OCI-LY7 (cell line): ENCODE measurements around the gene FGF3. TPM values are rescaled to one million over a fixed set of nuclear protein-coding genes. Genes with fewer than 3 reads are reported as not detected.

Source experiments
- BruUV-seq: library from RNA; stranded (reverse); fragments of 400-500 nt; replicated peaks from 2 replicates; lab custom pipeline; 2021; lab: Mats Ljungman, UMichigan
- CTCF ChIA-PET: fragments of 300-600 bp; sonication (Branson Sonifier 250); formaldehyde crosslinking; loops from one replicate; lab custom pipeline; 2022; ENCODE audit warnings: antibody characterized with exemption; ENCODE audit not compliant: unreplicated experiment; lab: Charles Lee
- POLR2A ChIA-PET: fragments of 300-600 bp; sonication (Branson Sonifier 250); formaldehyde crosslinking; loops from one replicate; lab custom pipeline; 2022; ENCODE audit warnings: antibody characterized with exemption; lab: Charles Lee
- DNase-seq: peaks from one replicate; pipeline ENCODE4 v3.0.0-alpha.2; 2015; ENCODE audit warnings: low spot score
- H2AFZ ChIP-seq: fragments of 200-600 bp; sonication (generic), shearing (Covaris generic); 2 replicates; pipeline ENCODE4 v1.6.1; 2014; ENCODE audit warnings: mild to moderate bottlenecking, antibody characterized with exemption, low read length, moderate library complexity
- H3K27ac ChIP-seq: fragments of 200-600 bp; sonication (generic); 2 replicates; pipeline ENCODE4 v1.5.1; 2014; ENCODE audit warnings: mixed run types, low read depth, mild to moderate bottlenecking, moderate library complexity, low read length, inconsistent platforms; ENCODE audit not compliant: poor library complexity, severe bottlenecking
- H3K36me3 ChIP-seq: fragments of 200-600 bp; sonication (generic); 2 replicates; pipeline ENCODE4 v1.6.1; 2014; ENCODE audit warnings: mild to moderate bottlenecking, antibody characterized with exemption, low read length, moderate library complexity, mixed read lengths; ENCODE audit not compliant: insufficient read depth
- H3K4me1 ChIP-seq: fragments of 200-600 bp; sonication (generic); 2 replicates; pipeline ENCODE4 v1.5.1; 2014; ENCODE audit warnings: mild to moderate bottlenecking, low read length; ENCODE audit not compliant: insufficient read depth, poor library complexity, severe bottlenecking
- H3K4me2 ChIP-seq: fragments of 200-600 bp; sonication (generic); 2 replicates; pipeline ENCODE4 v1.6.1; 2014; ENCODE audit warnings: mild to moderate bottlenecking, low read length
- H3K4me3 ChIP-seq: fragments of 200-600 bp; sonication (generic); 2 replicates; pipeline ENCODE4 v1.5.1; 2014; ENCODE audit warnings: mild to moderate bottlenecking, low read depth, low read length; ENCODE audit not compliant: poor library complexity, severe bottlenecking
- H3K79me2 ChIP-seq: fragments of 200-600 bp; sonication (generic); 2 replicates; pipeline ENCODE4 v1.6.1; 2016; ENCODE audit warnings: low read depth, mild to moderate bottlenecking, low read length, moderate library complexity, mixed read lengths; ENCODE audit not compliant: insufficient read depth
- H3K9me2 ChIP-seq: fragments of 200-600 bp; sonication (generic); 2 replicates; pipeline ENCODE4 v1.6.1; 2016; ENCODE audit warnings: mild to moderate bottlenecking, low read length, mixed read lengths; ENCODE audit not compliant: insufficient read depth
- H3K9me3 ChIP-seq: fragments of 200-600 bp; sonication (generic); 2 replicates; pipeline ENCODE4 v1.6.1; 2014; ENCODE audit warnings: mild to moderate bottlenecking, mixed run types, low read length, mixed read lengths
- H4K20me1 ChIP-seq: fragments of 200-600 bp; sonication (generic); 2 replicates; pipeline ENCODE4 v1.6.1; 2014; ENCODE audit warnings: mild to moderate bottlenecking, antibody characterized with exemption, low read length, moderate library complexity, mixed read lengths; ENCODE audit not compliant: insufficient read depth
- EZH2phosphoT487 ChIP-seq: fragments of 200-600 bp; sonication (generic); IDR thresholded peaks from 2 replicates; pipeline ENCODE4 v1.6.1; 2018; ENCODE audit warnings: low read depth, borderline replicate concordance, mild to moderate bottlenecking, mixed run types, antibody characterized with exemption, low read length, moderate library complexity, mixed read lengths
- intact Hi-C: fragments of 100-400 bp; cut with micrococcal nuclease; formaldehyde crosslinking; loops from one replicate; pipeline ENCODE4 v1.10.0; 2022; ENCODE audit not compliant: unreplicated experiment
- total RNA-seq, 2 experiments: library from RNA; depleted of rRNA in 1 of 2; stranded (reverse); fragments of >200 nt in 1 of 2; shearing (Covaris generic) in 1 of 2; gene quantifications; 2 replicates each; pipeline ENCODE4 v1.2.3, GENCODE V29; 2014 to 2022
- TF ChIP-seq, protein P1 (sequence below): fragments of 200-600 bp; sonication (generic); conservative IDR thresholded peaks from 2 replicates; pipeline ENCODE4 v1.5.1; 2014; ENCODE audit warnings: mild to moderate bottlenecking, antibody characterized with exemption, low read length, moderate library complexity, mixed read lengths

The FGF3 gene
- total RNA-seq, 2 experiments from 2014 or later: not detected

GRCh38 chr11:69810289-69811118, 8.7 kb downstream of the FGF3 start:
- H3K79me2 ChIP-seq: no peaks in the 10 kb centered on the region
- no peak for DNase-seq
- no peak overlapping the region for H3K4me3 ChIP-seq
- no peaks in the 10 kb centered on the region for H3K36me3 ChIP-seq
- no peak overlapping the region for H3K27ac ChIP-seq
- TF ChIP-seq EZH2phosphoT487: no peak
- H3K4me1 ChIP-seq: no peaks in the 10 kb centered on the region
- H3K9me3 ChIP-seq: no peaks in the 10 kb centered on the region
- POLR2A ChIA-PET: no interaction called here
- no peak overlapping the region for H3K4me2 ChIP-seq
- H2AFZ ChIP-seq: no peak overlapping the region
- CTCF ChIA-PET: no interaction called here
- intact Hi-C loops: no loop called here
- H3K9me2 ChIP-seq: no peaks in the 10 kb centered on the region
- BruUV-seq: no TSS peak
- no peaks in the 10 kb centered on the region for H4K20me1 ChIP-seq

GRCh38 chr11:69808667-69809086, 10.5 kb downstream of the FGF3 start:
- no peak for DNase-seq
- no peak overlapping the region for H2AFZ ChIP-seq
- H3K9me2 ChIP-seq: no peaks in the 10 kb centered on the region
- no peak overlapping the region for H3K4me2 ChIP-seq
- intact Hi-C loops: no loop called here
- H3K9me3 ChIP-seq: no peaks in the 10 kb centered on the region
- no TSS peak for BruUV-seq
- ChIA-PET CTCF (no interaction called here), POLR2A (no interaction called here)
- no peaks in the 10 kb centered on the region for H3K79me2 ChIP-seq
- H3K36me3 ChIP-seq: no peaks in the 10 kb centered on the region
- TF ChIP-seq EZH2phosphoT487: no peak
- TF ChIP-seq, protein P1, sequence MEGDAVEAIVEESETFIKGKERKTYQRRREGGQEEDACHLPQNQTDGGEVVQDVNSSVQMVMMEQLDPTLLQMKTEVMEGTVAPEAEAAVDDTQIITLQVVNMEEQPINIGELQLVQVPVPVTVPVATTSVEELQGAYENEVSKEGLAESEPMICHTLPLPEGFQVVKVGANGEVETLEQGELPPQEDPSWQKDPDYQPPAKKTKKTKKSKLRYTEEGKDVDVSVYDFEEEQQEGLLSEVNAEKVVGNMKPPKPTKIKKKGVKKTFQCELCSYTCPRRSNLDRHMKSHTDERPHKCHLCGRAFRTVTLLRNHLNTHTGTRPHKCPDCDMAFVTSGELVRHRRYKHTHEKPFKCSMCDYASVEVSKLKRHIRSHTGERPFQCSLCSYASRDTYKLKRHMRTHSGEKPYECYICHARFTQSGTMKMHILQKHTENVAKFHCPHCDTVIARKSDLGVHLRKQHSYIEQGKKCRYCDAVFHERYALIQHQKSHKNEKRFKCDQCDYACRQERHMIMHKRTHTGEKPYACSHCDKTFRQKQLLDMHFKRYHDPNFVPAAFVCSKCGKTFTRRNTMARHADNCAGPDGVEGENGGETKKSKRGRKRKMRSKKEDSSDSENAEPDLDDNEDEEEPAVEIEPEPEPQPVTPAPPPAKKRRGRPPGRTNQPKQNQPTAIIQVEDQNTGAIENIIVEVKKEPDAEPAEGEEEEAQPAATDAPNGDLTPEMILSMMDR: no peak
- H4K20me1 ChIP-seq: no peaks in the 10 kb centered on the region
- no peak overlapping the region for H3K27ac ChIP-seq
- H3K4me1 ChIP-seq: no peaks in the 10 kb centered on the region
- H3K4me3 ChIP-seq: no peak overlapping the region

DNA sequence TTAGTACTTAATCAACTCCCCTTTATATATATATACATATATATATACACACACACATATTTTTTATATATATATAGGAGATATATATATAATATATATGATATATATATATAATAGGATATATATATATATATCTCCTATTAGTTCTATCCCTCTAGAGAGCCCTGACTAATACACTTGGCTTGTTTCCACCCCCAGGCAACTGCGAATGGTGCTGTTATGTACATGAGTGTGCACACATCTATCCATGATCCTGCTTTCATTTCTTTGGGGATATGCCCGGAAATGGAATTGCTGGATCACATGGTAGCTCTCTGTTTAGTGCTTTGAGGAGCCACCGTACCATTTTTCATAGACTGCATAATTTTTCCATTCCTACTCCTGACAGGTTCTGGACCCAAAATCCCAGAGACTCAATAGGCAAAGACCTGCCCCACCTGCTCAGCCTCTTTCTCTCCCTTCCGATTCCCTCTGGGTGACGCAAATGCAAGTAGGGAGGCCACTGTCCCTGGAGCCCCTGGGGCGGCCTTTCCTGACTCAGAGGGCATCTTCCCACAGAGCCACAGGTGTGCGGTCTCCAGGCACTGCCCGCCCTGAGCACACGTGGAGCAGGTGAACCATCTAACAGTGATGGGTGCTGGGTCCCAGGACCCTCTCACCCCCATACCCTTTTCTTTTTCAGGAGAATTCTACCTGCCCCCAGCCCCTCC, 12.0 kb downstream of the FGF3 start:
- CTCF ChIA-PET: no interaction called here
- H3K9me3 ChIP-seq: no peaks in the 10 kb centered on the region
- H2AFZ ChIP-seq: no peak overlapping the region
- no peak overlapping the region for H3K4me3 ChIP-seq
- no peaks in the 10 kb centered on the region for H3K79me2 ChIP-seq
- BruUV-seq: no TSS peak
- TF ChIP-seq, protein P1: no peak
- no peak for TF ChIP-seq EZH2phosphoT487
- H3K4me1 ChIP-seq: no peaks in the 10 kb centered on the region
- no peak overlapping the region for H3K27ac ChIP-seq
- H4K20me1 ChIP-seq: no peaks in the 10 kb centered on the region
- H3K9me2 ChIP-seq: no peaks in the 10 kb centered on the region
- H3K36me3 ChIP-seq: no peaks in the 10 kb centered on the region
- no peak for DNase-seq
- intact Hi-C loops: no loop called here
- POLR2A ChIA-PET: no interaction called here
- no peak overlapping the region for H3K4me2 ChIP-seq
